GM12878 (cell line): ENCODE data around the gene SERHL2. TPM values are rescaled to one million over a fixed set of nuclear protein-coding genes. Genes with fewer than 3 reads are reported as not detected.

ENCODE experiments used
- ATAC-seq: fragments of 200-7000 bp; cut with Tn5 transposase; 3 replicates; pipeline ENCODE4 v1.9.1; 2020; ENCODE audit warnings: mild to moderate bottlenecking, moderate library complexity
- BruUV-seq: library from RNA; stranded (reverse); fragments of 400-500 nt; replicated peaks from 2 replicates; lab custom pipeline; 2021; lab: Mats Ljungman, UMichigan
- CTCF ChIA-PET: fragments of 300-600 bp; sonication (Branson Sonifier 250); formaldehyde crosslinking; extraction: SDS; loops from one replicate; lab custom pipeline; 2021; ENCODE audit warnings: inconsistent platforms; lab: Yijun Ruan, JAX
- POLR2A ChIA-PET: fragments of 350-600 bp; formaldehyde crosslinking; extraction: SDS; loops from one replicate; lab custom pipeline; 2021; ENCODE audit warnings: inconsistent platforms; lab: Charles Lee
- RAD21 ChIA-PET: fragments of 300-600 bp; sonication (Branson Sonifier 250); formaldehyde crosslinking; loops from one replicate; lab custom pipeline; 2023; ENCODE audit warnings: antibody characterized with exemption; ENCODE audit not compliant: unreplicated experiment; lab: Charles Lee
- SMC1A ChIA-PET: fragments of 300-600 bp; sonication (Branson Sonifier 250); formaldehyde crosslinking; loops from one replicate; lab custom pipeline; 2023; ENCODE audit not compliant: unreplicated experiment, uncharacterized antibody; lab: Charles Lee
- DNase-seq: peaks from one replicate; pipeline ENCODE4 v3.0.0-alpha.2; 2011; ENCODE audit warnings: low read depth, low spot score
- FAIRE-seq: peaks from 3 replicates; lab custom pipeline; 2011; peaks lifted over from hg19 to GRCh38; lab: Jason Lieb, UNC
- H2AFZ ChIP-seq: 2 replicates; pipeline ENCODE4 v1.6.0; 2011; ENCODE audit warnings: low read depth, low read length, control low read depth; ENCODE audit not compliant: control insufficient read depth
- H3K27ac ChIP-seq: 2 replicates; pipeline ENCODE4 v1.5.1; 2011; ENCODE audit warnings: control low read depth; ENCODE audit not compliant: control insufficient read depth, insufficient read depth
- H3K27me3 ChIP-seq, 2 experiments: replicated peaks in 1 of 2; 2 replicates each; pipeline versions ENCODE4 v1.6.0 to v1.6.1; 2011; ENCODE audit warnings: low read length in 1 of 2; ENCODE audit not compliant: control insufficient read depth in 2 of 2, insufficient read depth in 2 of 2
- H3K36me3 ChIP-seq, 2 experiments: 2 replicates each; pipeline ENCODE4 v1.5.1; 2011; ENCODE audit warnings: low read length in 1 of 2; ENCODE audit not compliant: control insufficient read depth in 2 of 2, insufficient read depth in 2 of 2
- H3K4me1 ChIP-seq: 2 replicates; pipeline ENCODE4 v1.6.1; 2011; ENCODE audit warnings: mild to moderate bottlenecking, low read length, moderate library complexity, mixed read lengths; ENCODE audit not compliant: control insufficient read depth, insufficient read depth
- H3K4me2 ChIP-seq: 2 replicates; pipeline ENCODE4 v1.6.0; 2011; ENCODE audit warnings: control low read depth; ENCODE audit not compliant: control insufficient read depth, insufficient read depth
- H3K4me3 ChIP-seq: fragments of 200-600 bp; sonication (generic); 2 replicates; pipeline ENCODE4 v1.5.1; 2016
- H3K79me2 ChIP-seq: 2 replicates; pipeline ENCODE4 v1.6.0; 2011; ENCODE audit warnings: low read length; ENCODE audit not compliant: control insufficient read depth, insufficient read depth
- H3K9ac ChIP-seq: 2 replicates; pipeline ENCODE4 v1.8.0; 2011; ENCODE audit warnings: low read length, control low read depth, mixed read lengths; ENCODE audit not compliant: control insufficient read depth, insufficient read depth
- H3K9me3 ChIP-seq: replicated peaks from 3 replicates; pipeline ENCODE4 v1.5.1; 2011; ENCODE audit warnings: mild to moderate bottlenecking, low read length; ENCODE audit not compliant: control insufficient read depth, insufficient read depth
- H4K20me1 ChIP-seq: 2 replicates; pipeline ENCODE4 v1.6.0; 2011; ENCODE audit not compliant: control insufficient read depth, insufficient read depth
- CUX1 ChIP-seq: IDR thresholded peaks from 2 replicates; pipeline ENCODE4 v1.6.1; 2012; ENCODE audit warnings: improper control_type of control experiment, low read depth, low read length; ENCODE audit not compliant: insufficient replicate concordance
- SMAD5 ChIP-seq: IDR thresholded peaks from 2 replicates; pipeline ENCODE4 v1.6.1; 2016; ENCODE audit warnings: antibody characterized with exemption, low read depth
- WGBS: methylation state at CpG from one replicate; pipeline ENCODE4 v1.1.6; 2016; ENCODE audit warnings: low lambda C conversion rate; ENCODE audit not compliant: insufficient replicate concordance, insufficient coverage; ENCODE audit errors: missing lambda C conversion rate; 5-methylcytosine and 5-hydroxymethylcytosine counted together
- in situ Hi-C: fragments of 300-500 bp; cut with MboI; formaldehyde crosslinking; loops from 9 replicates; pipeline ENCODE4 v1.14.3; 2018; ENCODE audit warnings: mixed read lengths
- intact Hi-C: fragments of 100-400 bp; cut with micrococcal nuclease; formaldehyde crosslinking; loops from one replicate; pipeline ENCODE4 v1.14.2; 2022; ENCODE audit not compliant: unreplicated experiment
- polyA plus RNA-seq, 11 experiments: library from polyadenylated mRNA; depleted of rRNA in 4 of 11; unstranded in 6 of 11; stranded (reverse) in 5 of 11; fragments of >200 nt; fragmentation: Nextera tagmentation in 4 of 11; fragmentation: Illumina TruSeq in 1 of 11; extraction: Ambion mirVana in 4 of 11; extraction: Trizol in 1 of 11; gene quantifications; 1 replicate in 1 of 11; 2 replicates in 10 of 11; pipeline versions ENCODE4 v1.2.1 to v1.2.3, GENCODE V29; 2011 to 2016; ENCODE audit warnings: inconsistent platforms in 2 of 11, missing spikeins in 2 of 11, low read depth in 1 of 11
- total RNA-seq, 4 experiments: library from RNA; depleted of rRNA in 3 of 4; stranded (reverse); fragments of >200 nt in 3 of 4; fragmentation: Illumina TruSeq in 1 of 4; extraction: Trizol in 1 of 4; gene quantifications; 2 replicates each; pipeline versions ENCODE4 v1.2.1 to v1.2.3, GENCODE V29; 2013 to 2021

SERHL2 gene
- total and polyA plus RNA-seq, 10 of the 15 experiments (the other 5 are each of a cell fraction or from before 2014, with no cell fraction given) = 0.63 to 2.0 (median 1.2) TPM

- ATAC-seq = no peak
- Histone ChIP-seq H3K9me3 (no peaks in the 10 kb centered on the region), H4K20me1 (peaks cover 21% of the 10 kb centered on the region; the same call in 1 of the 2 replicates), H3K4me2 (no peak overlapping the region), H3K9ac (no peak overlapping the region), H3K36me3 (peaks cover 8 to 20% of the 10 kb centered on the region in 2 experiments), H3K27ac (no peak overlapping the region), H2AFZ (no peak overlapping the region), H3K4me3 (no peak overlapping the region), H3K27me3 (no peaks in the 10 kb centered on the region), H3K79me2 (peaks cover 70% of the 10 kb centered on the region), H3K4me1 (peaks cover 11% of the 10 kb centered on the region)
- in situ Hi-C loops (no loop called here), intact Hi-C loops (no loop called here)
- ChIA-PET CTCF (interaction anchor here (0.8 to 1.3 kb wide), 2 partner anchors 47 to 75 kb away, joined by 3 to 5 read pairs; no protein-coding TSS in a partner anchor), RAD21 (no interaction called here), POLR2A (interaction anchor here (0.6 kb wide), 1 partner anchor 264 kb away, joined by 3 read pairs; no protein-coding TSS in a partner anchor), SMC1A (interaction anchor here (0.7 kb wide), 1 partner anchor 439 kb away, joined by 3 read pairs; no protein-coding TSS in a partner anchor)
- no peak for FAIRE-seq
- BruUV-seq = no TSS peak
- TF ChIP-seq SMAD5 (no peak), CUX1 (no peak)
- DNase-seq = no peak
- 89% methylated on average over 11 of the region's 11 CpGs for WGBS
These were observed 54.5 kb downstream of the SERHL2 start for GRCh38 chr22:42608136-42608822.
